Measurements from ENCODE around the gene TSPAN16.

The TSPAN16 gene, protein sequence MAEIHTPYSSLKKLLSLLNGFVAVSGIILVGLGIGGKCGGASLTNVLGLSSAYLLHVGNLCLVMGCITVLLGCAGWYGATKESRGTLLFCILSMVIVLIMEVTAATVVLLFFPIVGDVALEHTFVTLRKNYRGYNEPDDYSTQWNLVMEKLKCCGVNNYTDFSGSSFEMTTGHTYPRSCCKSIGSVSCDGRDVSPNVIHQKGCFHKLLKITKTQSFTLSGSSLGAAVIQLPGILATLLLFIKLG

DNA sequence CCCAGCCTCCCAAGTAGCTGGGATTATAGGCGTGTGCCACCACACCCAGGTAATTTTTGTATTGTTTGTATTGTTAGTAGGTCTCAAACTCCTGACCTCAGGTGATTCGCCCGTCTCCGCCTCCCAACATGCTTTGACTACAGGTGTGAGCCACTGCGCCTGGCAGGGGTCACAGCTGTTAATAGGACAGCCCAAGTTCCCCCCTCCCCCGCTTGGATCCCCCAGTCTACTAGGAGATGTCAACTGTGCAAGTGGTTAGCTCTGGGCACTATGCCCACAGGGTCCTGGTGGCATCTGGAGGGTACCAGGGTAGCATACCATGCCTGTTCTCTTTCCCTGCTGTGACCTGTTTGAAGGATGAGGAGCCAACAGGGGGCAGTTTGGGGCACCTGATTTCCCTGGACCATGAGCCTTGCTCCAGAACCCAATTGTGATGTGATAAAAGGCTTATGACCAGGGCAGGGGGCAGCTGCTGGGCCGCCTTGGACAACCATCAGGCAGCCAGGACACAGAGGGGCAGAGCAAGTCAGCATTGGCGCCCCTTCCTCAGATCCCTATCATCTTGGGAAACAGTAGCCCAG is at the start of gene TSPAN16:
Gene TSPAN16 (plus strand): TSS at position 496 of the 581 bp plus-strand sequence. CDS start 138 bp downstream, outside the sequence.
- no peak for DNase-seq (ENCODE audit: low read depth)

DNA sequence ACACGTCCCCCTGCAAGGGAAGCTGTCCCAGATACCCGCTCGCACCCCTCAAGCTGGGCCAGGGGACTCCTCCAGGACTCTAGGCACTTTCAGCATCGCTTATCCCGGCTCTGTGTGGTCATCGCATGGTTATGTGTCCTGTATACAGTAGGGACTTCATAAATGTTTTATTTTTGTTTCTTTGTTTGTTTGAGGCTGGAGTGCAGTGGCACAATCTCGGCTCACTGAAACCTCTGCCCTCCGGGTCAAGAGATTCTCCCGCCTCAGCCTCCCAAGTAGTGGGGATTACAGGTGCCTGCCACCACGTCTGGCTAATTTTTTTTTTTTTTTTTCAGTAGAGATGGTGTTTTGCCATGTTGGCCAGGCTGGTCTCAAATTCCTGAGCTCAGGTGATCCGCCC is 49.0 kb upstream of the TSPAN16 start:
- no peak for DNase-seq (ENCODE audit: low read depth)

DNA sequence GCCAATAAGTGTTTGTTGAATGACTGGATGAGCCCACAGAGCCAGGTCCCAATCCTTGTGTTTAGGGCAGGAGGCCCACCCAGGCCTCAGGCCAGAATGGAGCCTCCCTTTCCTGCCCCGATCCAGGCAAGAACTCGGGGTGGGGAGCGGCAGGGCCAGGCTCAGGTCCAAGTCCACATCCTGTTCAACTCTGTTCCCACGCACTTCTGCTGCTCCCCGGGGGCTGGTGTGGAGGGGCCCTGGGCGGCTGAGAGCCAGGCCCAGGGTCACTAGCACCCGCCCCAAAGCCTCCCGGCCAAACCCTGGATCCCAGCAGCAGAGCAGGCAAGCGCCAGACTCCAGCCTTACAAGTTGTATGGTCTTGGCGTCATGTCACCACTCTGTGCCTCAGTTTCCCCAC is 48.6 kb upstream of the TSPAN16 start:
- DNase-seq (ENCODE audit: low read depth): no peak

DNA sequence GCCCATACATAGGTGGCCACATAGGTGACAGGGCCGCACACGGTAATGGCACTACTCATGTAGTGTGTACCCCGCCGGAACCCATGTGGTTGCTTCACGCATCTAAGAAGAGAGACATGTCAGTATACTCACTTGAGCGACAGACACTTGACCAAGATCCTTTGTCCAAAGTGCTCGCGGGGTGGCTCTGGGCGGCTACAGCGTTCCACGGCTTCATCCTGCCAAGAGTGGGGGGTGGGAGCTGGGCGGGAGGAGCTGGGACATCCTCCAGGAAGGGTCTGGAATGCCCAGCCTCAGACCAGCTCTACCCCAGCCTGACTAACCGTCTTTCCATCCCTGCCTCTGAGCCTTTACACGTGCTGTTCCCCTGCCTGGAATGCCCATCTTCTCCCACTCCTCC is 48.0 kb upstream of the TSPAN16 start:
- no peak for DNase-seq (ENCODE audit: low read depth)

DNA sequence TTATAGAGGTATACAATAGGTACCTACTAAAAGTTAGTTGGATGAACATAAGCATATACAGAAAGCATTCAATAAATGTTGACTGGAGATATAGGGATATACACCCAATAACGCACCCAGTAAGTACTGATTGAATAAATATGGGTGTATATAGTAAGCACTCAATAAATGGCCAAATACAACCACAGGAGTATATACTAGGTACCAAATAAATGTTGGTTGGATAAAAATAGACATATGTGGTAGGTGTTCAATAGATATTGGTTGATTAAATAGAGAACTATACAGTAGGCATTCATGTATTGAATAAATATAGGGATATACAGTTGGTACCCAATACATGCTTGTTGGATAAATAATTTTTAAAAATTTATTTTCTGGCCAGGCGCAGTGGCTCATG is 47.1 kb upstream of the TSPAN16 start:
- DNase-seq (ENCODE audit: low read depth): no peak

DNA sequence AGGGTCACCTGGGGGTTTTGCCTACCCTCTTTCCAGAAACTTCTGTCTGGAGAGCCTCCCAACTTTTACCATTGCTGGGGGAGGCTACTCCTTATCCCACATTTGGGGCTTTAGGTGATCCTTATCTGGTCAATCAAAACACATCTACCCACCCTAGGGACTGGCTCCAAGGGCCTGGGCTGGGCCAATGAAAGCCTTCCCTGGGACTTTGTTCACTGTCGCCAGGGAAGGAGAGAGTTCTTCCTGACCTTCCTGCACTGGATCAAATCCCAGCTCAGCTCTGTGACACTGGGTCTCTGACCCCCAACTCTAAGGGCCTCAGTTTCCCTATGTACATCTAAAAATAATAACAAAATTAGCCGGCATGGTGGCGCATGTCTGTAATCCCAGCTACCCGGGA is 44.7 kb upstream of the TSPAN16 start:
- no peak for DNase-seq (ENCODE audit: low read depth)

DNA sequence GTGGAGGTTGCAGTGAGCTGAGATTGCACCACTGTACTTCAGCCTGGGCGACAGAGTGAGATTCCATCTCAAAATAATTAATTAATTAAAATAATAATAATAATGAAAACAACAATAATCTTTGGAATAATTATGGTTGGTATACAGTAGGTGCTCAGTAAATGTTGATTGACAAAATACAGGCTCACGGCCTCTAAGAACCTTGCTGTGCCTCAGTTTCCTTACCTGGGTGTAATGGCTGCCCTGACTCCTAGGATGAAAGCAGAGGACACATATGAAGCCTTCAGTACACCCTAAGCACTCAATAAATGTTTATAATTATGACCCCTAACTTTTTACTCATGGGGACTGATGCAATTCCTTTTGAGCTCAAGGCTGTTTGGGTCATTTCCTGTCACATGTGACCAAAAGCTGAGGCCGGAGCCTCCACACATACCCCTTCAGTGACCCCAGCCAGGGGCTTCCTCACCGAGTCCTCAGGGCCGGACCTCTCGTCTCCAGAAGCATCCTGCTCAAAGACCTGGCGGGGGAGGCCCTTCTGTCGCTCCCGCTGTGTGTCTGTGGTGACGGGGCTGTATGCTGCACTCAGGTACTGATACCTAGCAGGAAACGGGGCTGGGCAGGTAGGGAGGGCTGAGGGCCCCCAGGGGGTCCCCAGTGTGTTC is 44.2 kb upstream of the TSPAN16 start:
- no peak for DNase-seq (ENCODE audit: low read depth)

DNA sequence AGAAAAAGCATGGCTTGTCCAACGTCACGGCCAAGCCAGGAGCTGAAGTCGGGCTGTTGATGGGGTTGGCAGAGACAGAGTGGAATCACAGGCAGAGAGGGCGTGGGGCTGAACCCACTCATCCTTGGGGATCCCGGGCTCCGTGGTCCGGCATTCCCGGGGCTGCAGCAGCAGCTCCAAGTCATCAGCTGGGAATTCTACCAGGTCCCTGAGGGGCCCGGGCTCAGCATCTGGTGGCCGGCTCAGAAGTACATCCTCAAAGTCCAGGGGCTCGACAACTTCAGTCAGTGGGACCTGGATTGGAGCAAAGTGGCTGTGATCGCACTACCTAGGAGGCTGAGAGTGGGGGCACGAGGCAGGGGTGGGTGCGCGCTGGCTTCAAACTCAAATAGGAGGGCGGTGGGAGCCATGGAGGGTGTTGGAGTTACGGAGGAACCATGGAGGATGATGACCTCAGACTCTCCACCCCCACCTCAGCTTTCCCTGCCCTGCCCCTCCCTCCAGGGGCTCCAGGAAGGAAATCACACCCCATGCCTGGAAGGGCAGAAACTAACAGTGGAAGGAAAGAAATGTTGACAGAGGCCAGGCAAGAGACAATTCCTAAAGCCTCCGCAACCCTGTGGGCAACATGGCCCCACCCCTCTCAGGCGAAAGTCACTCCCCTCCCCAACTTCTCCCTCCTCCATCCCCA is 43.1 kb upstream of the TSPAN16 start:
- no peak for DNase-seq (ENCODE audit: low read depth)

DNA sequence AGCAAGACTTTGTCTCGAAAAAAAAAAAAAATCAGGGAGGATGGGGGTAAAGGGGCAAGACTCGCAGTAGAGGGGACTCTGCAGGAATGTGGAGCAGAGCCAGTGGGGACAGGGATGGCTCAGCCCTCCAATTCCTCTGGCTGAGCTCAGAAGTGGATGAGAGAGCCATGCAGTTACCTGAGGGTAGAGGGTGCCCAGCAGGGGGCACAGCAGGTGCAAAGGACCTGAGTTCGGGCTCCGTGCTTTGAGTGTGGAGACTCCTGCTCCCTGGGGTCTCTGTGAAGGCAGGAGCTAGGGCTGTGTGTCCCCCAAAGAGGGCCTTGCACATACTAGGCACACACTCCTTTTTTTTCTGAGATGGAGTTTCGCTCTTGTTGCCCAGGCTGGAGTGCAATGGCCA is 41.3 kb upstream of the TSPAN16 start:
- no peak for DNase-seq (ENCODE audit: low read depth)

DNA sequence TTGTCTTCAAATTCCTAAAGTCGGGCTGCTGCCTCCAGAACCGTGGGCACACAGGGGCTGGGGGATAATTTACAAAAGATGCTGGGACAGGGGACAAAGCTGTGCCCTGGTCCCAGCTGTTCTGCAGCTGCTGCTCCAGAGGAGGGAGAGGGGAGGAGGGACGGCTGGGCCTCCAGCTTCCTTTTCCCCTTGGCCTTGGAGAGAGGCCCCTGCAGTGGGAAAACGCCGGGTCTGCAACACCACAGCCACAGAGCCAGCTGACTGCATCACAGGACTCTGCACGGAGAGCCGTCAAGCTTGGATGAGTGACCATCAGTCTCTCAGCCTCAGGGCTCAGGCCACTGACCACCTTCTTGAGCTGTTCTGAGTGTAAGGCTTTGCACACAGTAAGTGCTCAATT is 39.8 kb upstream of the TSPAN16 start:
- no peak for DNase-seq (ENCODE audit: low read depth)

DNA sequence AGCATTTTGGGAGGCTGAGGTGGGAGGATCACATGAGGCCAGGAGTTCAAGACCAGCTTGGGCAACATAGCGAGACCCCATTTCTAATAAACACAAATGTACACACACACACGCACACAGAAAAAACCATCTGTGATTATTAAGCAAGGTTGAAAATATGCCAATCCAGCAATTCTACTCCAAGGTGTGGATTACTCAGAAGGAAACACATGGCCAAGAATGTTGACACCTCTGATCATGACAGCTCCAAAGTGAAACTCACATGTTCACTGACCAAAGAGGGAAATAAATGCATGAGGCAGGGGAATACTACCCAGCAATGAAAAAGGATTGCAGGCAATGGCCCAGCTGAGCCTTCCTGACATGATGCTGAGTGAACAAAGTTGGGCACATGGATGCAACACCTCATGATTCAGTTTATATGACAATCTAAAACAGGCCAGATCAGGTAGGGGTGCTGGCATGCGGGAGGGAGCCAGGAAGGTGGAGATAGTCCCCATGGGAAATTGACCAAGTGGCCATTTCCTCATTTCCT is 38.0 kb upstream of the TSPAN16 start:
- DNase-seq (ENCODE audit: low read depth): no peak

DNA sequence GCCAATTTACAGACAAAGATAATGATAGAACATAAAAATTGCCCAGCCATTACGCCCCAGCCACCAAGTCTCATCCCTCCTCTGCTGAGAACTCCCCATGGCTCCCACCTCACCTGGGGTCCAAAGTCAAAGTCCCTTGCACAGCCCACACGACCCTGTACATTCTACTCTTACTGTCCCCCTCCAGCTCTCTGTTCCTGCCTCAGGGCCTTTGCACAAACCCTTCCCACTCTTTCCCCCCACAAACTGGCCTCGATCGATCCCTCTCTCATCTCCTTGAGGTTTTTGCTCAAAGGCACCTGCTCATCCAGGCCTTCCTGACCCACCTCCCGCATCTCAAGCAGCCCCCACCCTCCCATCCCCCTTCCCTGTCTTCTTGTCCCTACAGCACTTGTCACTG is 35.0 kb upstream of the TSPAN16 start:
- no peak for DNase-seq (ENCODE audit: low read depth)

DNA sequence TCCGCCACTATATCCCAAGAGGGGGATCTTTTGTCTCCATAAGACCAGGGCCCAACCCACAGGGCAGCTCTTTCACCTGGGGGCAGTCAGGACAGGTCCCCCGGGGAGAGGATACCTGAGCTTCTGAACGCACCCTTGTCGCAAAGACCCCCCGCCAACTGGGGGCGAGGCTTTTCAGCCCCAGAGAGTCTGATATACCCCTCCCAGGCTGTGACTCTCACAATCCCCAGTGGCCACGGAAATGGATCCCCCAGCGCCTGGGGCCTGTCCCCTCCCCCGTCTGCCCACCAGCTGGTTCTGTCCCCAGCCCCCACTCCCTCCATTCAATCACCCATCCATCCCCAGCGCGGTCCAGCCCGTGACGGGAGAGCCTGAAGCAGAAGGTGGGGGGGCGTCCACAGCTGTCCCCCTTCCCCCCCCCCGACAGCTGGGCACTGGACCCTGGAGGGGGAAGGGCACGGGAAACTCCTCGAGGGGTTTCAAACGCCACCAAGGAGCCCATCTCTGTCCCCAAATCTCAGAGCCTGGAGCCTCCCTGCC is 34.5 kb upstream of the TSPAN16 start:
- DNase-seq (ENCODE audit: low read depth): no peak

DNA sequence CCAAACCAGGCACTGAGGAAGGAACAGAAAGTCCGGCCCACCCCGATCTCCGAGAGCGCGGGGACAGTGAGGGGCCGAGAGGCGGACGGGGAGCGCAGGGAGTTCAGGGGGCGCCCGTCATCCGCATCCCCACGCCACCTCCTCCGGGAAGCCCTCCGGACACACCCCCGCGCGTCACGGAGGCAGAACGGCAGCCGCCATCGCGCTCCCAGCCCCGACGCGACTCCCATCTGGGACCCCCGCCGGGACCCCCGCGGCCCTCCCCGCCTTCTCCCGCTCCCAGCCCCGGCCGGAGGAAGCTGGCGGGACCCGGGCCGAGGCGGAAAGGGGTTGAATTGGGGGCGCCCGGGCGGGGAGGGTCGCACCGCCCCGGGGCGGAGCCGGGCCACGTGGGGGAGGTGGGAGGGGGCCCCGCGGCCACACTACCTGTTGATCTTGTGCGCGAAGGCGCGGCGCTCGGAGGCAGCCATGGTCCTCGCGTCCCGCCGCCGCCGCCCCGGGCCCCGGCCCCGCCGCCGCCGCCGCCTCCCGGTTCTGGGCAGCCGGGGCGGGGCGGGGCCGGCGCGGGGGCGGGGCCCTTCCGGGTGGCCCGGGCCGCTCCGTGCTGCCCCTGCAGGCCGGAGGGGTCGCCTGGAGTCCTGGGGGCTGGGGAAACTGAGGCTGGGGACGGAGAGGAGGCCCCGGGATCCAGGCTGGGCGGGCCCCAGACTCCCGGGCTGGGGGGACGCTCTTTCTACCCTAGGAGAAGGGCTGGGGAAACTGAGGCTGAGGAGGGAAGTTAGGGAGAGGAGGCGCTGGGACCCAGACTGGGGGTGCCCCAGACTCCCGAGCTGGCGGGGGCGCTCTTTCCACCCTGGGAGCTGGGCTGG is 33.8 kb upstream of the TSPAN16 start, which contains the start of gene DOCK6:
Gene DOCK6 (minus strand): TSS at position 554 of the 869 bp plus-strand sequence. CDS start 84 bp downstream, at position 470.
- DNase-seq (ENCODE audit: low read depth): no peak

DNA sequence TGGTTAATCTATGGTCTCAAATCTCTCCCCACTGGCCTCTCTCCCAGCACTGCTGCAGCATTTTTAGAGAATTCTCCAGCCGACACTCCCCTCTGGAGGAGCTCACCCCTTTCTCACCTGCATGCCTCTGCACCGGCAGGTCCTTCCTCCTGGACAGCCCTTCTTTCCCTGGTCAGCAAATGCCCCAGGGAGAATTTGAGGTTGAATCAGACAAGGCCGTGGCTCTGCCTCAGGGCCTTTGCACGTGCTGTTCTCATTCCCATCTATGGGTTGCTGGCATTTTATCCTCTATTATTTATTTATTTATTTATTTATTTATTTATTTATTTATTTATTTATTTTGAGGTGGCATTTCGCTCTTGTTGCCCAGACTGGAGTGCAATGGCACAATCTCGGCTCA is 32.2 kb upstream of the TSPAN16 start:
- no peak for DNase-seq (ENCODE audit: low read depth)

DNA sequence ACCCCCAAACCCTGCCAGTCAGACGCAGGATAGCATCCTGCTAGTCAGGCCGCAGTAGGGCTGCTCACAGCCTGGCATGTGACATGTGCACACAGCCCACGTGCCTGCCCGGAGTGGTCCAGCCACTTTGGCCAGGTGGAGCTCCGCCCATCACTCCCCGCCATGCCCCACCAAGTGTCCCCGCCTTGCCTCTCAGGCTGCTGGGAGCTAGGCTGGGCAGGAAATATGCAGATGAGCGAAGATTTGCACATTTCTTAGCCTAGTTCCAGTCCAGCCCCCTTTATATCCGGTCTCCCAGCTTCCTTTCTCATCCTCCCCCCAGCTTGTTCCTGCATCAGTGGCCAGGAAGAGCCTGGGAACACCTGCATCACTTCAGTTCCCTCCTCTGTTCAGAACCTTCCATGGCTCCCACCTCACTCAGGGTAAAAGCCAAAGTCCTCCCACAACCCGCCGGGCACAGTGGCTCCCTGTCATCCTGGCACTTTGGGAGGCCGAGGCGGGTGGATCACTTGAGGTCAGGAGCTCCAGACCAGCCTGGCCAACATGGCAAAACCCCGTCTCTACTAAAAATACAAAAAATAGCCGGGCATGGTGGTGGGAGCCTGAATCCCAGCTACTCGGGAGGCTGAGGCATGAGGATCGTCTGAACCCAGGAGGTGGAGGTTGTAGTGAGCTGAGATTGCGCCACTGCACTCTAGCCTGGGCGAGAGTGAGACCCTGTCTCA is 31.3 kb upstream of the TSPAN16 start:
- no peak for DNase-seq (ENCODE audit: low read depth)

DNA sequence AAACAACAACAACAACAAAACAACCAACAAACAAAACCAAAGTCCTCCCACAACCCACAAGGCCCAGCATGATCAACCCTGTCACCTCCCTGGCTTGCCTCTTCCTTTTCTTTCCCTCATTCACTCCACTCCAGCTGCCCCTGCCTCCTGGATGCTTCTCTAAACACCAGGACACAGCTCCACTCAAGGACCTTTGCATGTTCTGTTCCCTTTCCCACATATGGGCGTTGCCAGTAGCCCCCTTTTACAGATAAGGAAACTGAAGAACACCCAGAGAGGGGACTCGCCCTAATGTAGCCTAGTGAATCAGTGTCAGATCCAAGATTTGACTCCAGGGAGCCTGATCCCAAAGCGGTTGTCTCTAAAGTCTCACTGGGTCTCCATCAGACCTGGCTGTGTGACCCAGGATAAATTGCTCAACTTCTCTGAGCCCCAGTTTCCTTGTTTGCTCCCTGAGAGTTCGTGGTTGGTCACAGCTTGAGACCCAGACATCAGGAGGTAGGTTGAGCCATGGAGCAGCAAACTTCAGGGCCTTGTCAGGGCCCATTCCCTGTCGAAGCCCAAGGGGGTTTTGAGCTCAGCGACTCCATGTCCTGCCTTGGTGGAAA is 30.7 kb upstream of the TSPAN16 start:
- no peak for DNase-seq (ENCODE audit: low read depth)

DNA sequence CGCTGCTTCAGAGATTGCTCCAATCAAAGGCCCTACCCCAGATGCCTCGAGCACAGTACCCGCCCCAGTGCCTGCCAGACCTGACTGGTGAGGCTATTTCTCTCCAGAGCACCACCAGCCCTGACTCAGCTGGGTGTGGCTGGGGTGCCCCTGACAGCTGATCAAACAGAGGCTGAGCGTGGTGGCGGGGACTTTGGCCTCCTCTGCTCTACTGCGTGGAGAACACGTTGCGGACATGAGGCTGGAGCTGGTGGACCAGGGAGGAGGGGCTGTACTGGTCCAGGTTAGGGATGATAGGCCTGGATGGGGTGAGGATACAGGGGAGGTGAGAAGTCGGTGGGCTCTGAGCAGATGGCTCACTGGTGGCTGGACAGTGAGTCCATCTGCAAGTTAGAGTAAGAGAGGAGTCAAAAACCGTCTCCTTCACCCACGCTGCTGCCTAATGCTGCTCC is 30.1 kb upstream of the TSPAN16 start:
- DNase-seq (ENCODE audit: low read depth): no peak

DNA sequence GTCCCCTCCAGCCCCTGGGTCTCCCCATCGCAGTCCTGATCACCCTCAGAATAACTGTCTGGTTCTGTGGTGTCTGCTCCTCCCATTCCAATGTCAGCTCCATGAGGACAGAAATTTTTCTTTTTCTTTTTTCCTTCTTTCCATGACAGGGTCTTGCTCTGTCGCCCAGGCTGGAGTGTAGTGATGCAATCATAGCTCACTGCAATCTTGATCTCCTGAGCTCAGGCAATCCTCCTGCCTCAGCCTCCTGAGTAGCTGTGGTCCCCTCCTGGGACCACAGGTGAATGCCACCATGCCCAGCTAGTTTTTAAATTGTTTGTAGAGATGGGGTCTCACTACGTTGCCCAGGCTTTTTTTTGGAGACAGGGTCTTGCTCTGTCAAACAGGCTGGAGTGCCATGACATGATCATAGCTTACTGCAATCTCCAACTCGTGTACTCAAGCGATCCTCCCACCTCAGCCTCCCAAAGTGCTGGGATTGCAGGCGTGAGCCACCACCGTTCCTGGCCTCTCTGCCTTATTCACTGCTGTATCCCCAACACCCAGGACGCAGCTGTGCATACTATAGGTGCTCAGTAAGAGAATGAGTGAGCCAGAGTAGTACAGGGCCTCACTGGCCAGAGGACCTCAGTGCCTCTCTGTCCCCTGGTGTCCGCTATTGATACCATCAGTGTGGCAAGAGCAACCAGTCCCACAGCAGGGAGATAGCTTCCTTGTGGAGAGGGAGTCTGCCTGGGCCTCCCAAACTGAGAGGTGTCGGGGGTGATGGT is 28.5 kb upstream of the TSPAN16 start:
- DNase-seq (ENCODE audit: low read depth): no peak

Data from stimulated activated CD8-positive, alpha-beta memory T cell treated with anti-CD3 and anti-CD28 coated beads, Interleukin-12 subunit alpha, Interleukin-12 subunit beta, amount 100 ng/mL, for 1 hour (primary cell).